DOHH2 (cell line): ENCODE data around the gene OBP2B.

Experiments
- H3F3A ChIP-seq: fragments of 200-600 bp; sonication (generic), shearing (Covaris generic); 2 replicates; pipeline ENCODE4 v1.6.0; 2016; ENCODE audit warnings: antibody characterized with exemption, mild to moderate bottlenecking; ENCODE audit not compliant: control insufficient read depth, insufficient read depth
- H3K27ac ChIP-seq: fragments of 200-600 bp; sonication (generic); 2 replicates; pipeline ENCODE4 v1.5.1; 2014; ENCODE audit warnings: low read depth, mild to moderate bottlenecking, low read length, moderate library complexity
- H3K27me3 ChIP-seq: fragments of 200-600 bp; sonication (generic); 2 replicates; pipeline ENCODE4 v1.6.1; 2014; ENCODE audit warnings: mild to moderate bottlenecking, low read length, mixed read lengths; ENCODE audit not compliant: control insufficient read depth
- H3K36me3 ChIP-seq: fragments of 200-600 bp; sonication (generic); 2 replicates; pipeline ENCODE4 v1.6.1; 2014; ENCODE audit warnings: mild to moderate bottlenecking, low read length, moderate library complexity, mixed read lengths; ENCODE audit not compliant: control insufficient read depth
- H3K4me1 ChIP-seq: fragments of 200-600 bp; sonication (generic); 2 replicates; pipeline ENCODE4 v1.6.1; 2014; ENCODE audit warnings: mild to moderate bottlenecking, low read length, mixed read lengths; ENCODE audit not compliant: control insufficient read depth
- H3K4me2 ChIP-seq: fragments of 200-600 bp; sonication (generic); 2 replicates; pipeline ENCODE4 v1.6.0; 2014; ENCODE audit warnings: mild to moderate bottlenecking, low read length, moderate library complexity
- H3K4me3 ChIP-seq: fragments of 200-600 bp; sonication (generic); 2 replicates; pipeline ENCODE4 v1.5.1; 2014; ENCODE audit warnings: mild to moderate bottlenecking, low read length, mixed read lengths
- H3K79me2 ChIP-seq: fragments of 200-600 bp; sonication (generic); 2 replicates; pipeline ENCODE4 v1.6.1; 2014; ENCODE audit warnings: mild to moderate bottlenecking, low read length, mixed read lengths; ENCODE audit not compliant: control insufficient read depth
- H3K9me2 ChIP-seq: fragments of 200-600 bp; sonication (generic); replicated peaks from 2 replicates; pipeline ENCODE4 v1.6.1; 2014; ENCODE audit warnings: mild to moderate bottlenecking, low read length, mixed read lengths; ENCODE audit not compliant: control insufficient read depth
- H3K9me3 ChIP-seq: fragments of 200-600 bp; sonication (generic); 2 replicates; pipeline ENCODE4 v1.6.1; 2014; ENCODE audit warnings: antibody characterized with exemption, low read length, mixed read lengths; ENCODE audit not compliant: control insufficient read depth, insufficient read depth
- H4K20me1 ChIP-seq: fragments of 200-600 bp; sonication (generic); 2 replicates; pipeline ENCODE4 v1.6.0; 2014; ENCODE audit warnings: low read depth, mild to moderate bottlenecking, antibody characterized with exemption, low read length, moderate library complexity; ENCODE audit not compliant: control insufficient read depth, insufficient read depth
- CTCF ChIP-seq: fragments of 200-600 bp; sonication (generic); IDR thresholded peaks from one replicate; pipeline ENCODE4 v1.5.1; 2014; ENCODE audit warnings: antibody characterized with exemption, mild to moderate bottlenecking, low read depth, low read length; ENCODE audit not compliant: poor library complexity, severe bottlenecking
- EZH2phosphoT487 ChIP-seq: fragments of 200-600 bp; sonication (generic); IDR thresholded peaks from 2 replicates; pipeline ENCODE4 v1.6.1; 2017; ENCODE audit warnings: borderline replicate concordance, mild to moderate bottlenecking, antibody characterized with exemption, low read length, moderate library complexity, mixed read lengths

Gene OBP2B

GRCh38 chr9:133169102-133169501 is 39.9 kb downstream of the OBP2B start:
- H3K9me2 ChIP-seq = no peaks in the 10 kb centered on the region
- no peaks in the 10 kb centered on the region for H4K20me1 ChIP-seq
- H3K4me2 ChIP-seq = no peak overlapping the region
- no peaks in the 10 kb centered on the region for H3K36me3 ChIP-seq
- peaks cover 18% of the 10 kb centered on the region for H3K4me1 ChIP-seq
- no peak overlapping the region for H3K4me3 ChIP-seq
- peaks cover 27% of the 10 kb centered on the region for H3K27me3 ChIP-seq
- no peak overlapping the region for H3K27ac ChIP-seq
- no peaks in the 10 kb centered on the region for H3K79me2 ChIP-seq
- H3K9me3 ChIP-seq = no peaks in the 10 kb centered on the region
- TF ChIP-seq EZH2phosphoT487 (no peak), CTCF (no peak)
- no peaks in the 10 kb centered on the region for H3F3A ChIP-seq

GRCh38 chr9:133168432-133168831 is 40.6 kb downstream of the OBP2B start:
- H3K9me2 ChIP-seq = no peaks in the 10 kb centered on the region
- no peak overlapping the region for H3K4me3 ChIP-seq
- no peak overlapping the region for H3K4me2 ChIP-seq
- H3F3A ChIP-seq = no peaks in the 10 kb centered on the region
- H3K36me3 ChIP-seq = no peaks in the 10 kb centered on the region
- peaks cover 24% of the 10 kb centered on the region for H3K4me1 ChIP-seq
- TF ChIP-seq CTCF (no peak), EZH2phosphoT487 (no peak)
- no peak overlapping the region for H3K27ac ChIP-seq
- peaks cover 23% of the 10 kb centered on the region for H3K27me3 ChIP-seq
- H4K20me1 ChIP-seq = no peaks in the 10 kb centered on the region
- no peaks in the 10 kb centered on the region for H3K79me2 ChIP-seq
- H3K9me3 ChIP-seq = no peaks in the 10 kb centered on the region

- Histone ChIP-seq H3K9me3 (no peaks in the 10 kb centered on the region), H3K4me1 (peaks cover 31% of the 10 kb centered on the region), H3K9me2 (no peaks in the 10 kb centered on the region), H3K27me3 (peaks cover 21% of the 10 kb centered on the region), H4K20me1 (no peaks in the 10 kb centered on the region), H3F3A (no peaks in the 10 kb centered on the region), H3K79me2 (no peaks in the 10 kb centered on the region), H3K4me2 (no peak overlapping the region), H3K36me3 (no peaks in the 10 kb centered on the region), H3K4me3 (no peak overlapping the region), H3K27ac (no peak overlapping the region)
- TF ChIP-seq EZH2phosphoT487 (no peak), CTCF (no peak)
These were observed 41.3 kb downstream of the OBP2B start for GRCh38 chr9:133167769-133168168.
